D721Med (cell line): ENCODE results near the gene ZNF407.

Experiments
- DNase-seq: peaks from one replicate; pipeline ENCODE4 v3.0.0; 2011; ENCODE audit warnings: low spot score; ENCODE audit not compliant: insufficient read length
- FAIRE-seq: peaks from 2 replicates; lab custom pipeline; 2011; peaks lifted over from hg19 to GRCh38; lab: Jason Lieb, UNC
- CTCF ChIP-seq: IDR thresholded peaks from 2 replicates; pipeline ENCODE4 v1.5.1; 2012; ENCODE audit warnings: mild to moderate bottlenecking, control low read depth; ENCODE audit not compliant: insufficient read depth; ENCODE audit errors: missing control alignments

Gene ZNF407

GRCh38 chr18:74790451-74790850 lies 192.8 kb downstream of the ZNF407 start:
- TF ChIP-seq CTCF: no peak
- no peak for FAIRE-seq
- DNase-seq: no peak

- no peak for DNase-seq
- no peak for TF ChIP-seq CTCF
- FAIRE-seq: no peak
Observed at GRCh38 chr18:74791501-74792194, 194.0 kb downstream of the ZNF407 start.

GRCh38 chr18:74793746-74794145 lies 196.1 kb downstream of the ZNF407 start:
- FAIRE-seq: no peak
- DNase-seq: no peak
- no peak for TF ChIP-seq CTCF

GRCh38 chr18:74795751-74796150 lies 198.1 kb downstream of the ZNF407 start:
- TF ChIP-seq CTCF: no peak
- FAIRE-seq (no peak), DNase-seq (no peak)

GRCh38 chr18:74796211-74796610 lies 198.5 kb downstream of the ZNF407 start:
- FAIRE-seq (no peak), DNase-seq (no peak)
- TF ChIP-seq CTCF: no peak

- no peak for FAIRE-seq
- DNase-seq: no peak
- no peak for TF ChIP-seq CTCF
Observed at GRCh38 chr18:74796841-74797576, 199.3 kb downstream of the ZNF407 start.
